ENCODE data around the gene CDH23.

Gene CDH23

DNA sequence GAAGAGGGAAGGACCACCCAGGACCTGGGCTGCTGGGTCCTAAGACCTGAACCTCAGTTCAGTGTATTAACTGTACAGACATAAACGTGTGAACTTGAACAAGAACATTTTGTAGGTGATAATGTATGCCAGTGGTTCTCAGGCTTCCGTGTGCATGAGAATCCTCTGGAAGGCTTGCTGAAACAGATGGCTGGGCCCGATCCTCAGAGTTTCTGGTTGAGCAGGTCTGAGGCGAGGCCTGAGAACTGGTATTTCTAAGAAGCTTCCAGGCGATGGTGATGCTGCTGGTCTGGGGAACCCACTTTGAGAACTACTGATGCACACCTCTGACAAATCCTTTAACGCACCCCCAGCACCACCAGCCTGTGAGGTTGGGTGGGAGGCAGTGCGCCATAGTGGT, 70.4 kb downstream of the CDH23 start:
- TF ChIP-seq, protein P1, sequence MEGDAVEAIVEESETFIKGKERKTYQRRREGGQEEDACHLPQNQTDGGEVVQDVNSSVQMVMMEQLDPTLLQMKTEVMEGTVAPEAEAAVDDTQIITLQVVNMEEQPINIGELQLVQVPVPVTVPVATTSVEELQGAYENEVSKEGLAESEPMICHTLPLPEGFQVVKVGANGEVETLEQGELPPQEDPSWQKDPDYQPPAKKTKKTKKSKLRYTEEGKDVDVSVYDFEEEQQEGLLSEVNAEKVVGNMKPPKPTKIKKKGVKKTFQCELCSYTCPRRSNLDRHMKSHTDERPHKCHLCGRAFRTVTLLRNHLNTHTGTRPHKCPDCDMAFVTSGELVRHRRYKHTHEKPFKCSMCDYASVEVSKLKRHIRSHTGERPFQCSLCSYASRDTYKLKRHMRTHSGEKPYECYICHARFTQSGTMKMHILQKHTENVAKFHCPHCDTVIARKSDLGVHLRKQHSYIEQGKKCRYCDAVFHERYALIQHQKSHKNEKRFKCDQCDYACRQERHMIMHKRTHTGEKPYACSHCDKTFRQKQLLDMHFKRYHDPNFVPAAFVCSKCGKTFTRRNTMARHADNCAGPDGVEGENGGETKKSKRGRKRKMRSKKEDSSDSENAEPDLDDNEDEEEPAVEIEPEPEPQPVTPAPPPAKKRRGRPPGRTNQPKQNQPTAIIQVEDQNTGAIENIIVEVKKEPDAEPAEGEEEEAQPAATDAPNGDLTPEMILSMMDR (conservative IDR thresholded peaks at IDR 0.05; ENCODE audit: low read depth, low read length), result no peak
- H3K4me3 ChIP-seq (ENCODE audit: low read length), result no peak overlapping the region
- DNase-seq (ENCODE audit: low read depth), result no peak

DNA sequence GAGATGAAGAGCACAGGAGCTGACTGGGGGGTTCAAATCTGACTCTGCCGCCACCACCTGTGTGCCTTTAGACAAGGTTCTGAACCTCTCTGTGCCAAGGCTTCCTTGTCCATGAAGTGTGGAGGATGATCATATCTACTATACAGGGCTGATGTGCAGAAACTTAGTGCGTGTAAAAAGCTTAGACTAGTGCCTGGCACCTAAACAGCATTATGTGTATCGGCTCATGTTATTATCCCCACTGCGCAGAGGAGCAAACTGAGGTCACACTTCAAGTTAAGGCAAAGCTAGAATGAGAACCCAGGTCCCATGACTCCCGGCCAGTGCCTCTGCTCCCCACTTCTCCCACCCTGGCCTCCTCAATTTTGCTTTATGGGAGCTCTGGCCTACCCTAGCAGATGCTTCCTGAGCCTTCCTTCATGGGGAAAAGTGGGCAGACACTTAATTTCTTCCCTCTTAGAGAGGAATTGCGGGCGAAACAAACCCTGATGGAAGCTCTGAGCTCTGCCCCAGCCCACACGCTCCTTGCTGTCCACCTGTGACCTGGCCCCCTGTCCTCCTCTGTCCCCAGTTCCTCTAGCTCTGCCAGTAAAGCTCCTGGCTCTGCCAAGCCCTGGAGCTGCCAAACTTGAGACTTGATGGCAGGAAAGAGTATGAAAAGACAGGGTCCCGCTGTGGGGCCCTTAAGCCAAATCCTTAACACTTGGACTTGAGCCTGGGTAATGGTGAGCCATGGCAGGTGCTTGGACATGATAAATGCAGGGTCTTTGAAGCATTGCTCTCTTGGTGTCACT, 71.0 kb downstream of the CDH23 start:
- no peak for DNase-seq (ENCODE audit: low read depth)
- H3K4me3 ChIP-seq (ENCODE audit: low read length), result no peak overlapping the region
- TF ChIP-seq, protein P1 (conservative IDR thresholded peaks at IDR 0.05; ENCODE audit: low read depth, low read length), result no peak

- TF ChIP-seq, protein P1 (conservative IDR thresholded peaks at IDR 0.05; ENCODE audit: low read depth, low read length), result no peak
- DNase-seq (ENCODE audit: low read depth), result no peak
- H3K4me3 ChIP-seq (ENCODE audit: low read length), result no peak overlapping the region
Measured at GRCh38 chr10:71468363-71469094, 71.8 kb downstream of the CDH23 start.

DNA sequence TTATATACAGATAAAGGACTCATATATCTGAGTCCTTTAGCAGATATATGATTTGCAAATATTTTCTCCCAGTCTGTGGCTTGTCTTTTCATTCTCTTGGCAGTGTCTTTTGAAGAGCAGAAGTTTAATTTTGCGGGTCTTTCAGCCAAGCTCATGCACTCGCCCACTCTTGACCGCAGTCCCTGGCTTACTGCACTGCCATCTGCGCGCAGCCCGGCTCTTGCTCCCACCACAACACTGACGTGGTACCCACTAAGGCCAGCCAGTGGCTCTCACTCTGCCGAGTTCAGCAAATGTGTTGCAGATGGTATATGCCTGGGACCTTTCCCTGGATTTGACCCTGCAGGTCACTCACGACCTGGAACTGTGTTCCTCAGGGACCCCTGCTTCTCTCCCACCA, 74.3 kb downstream of the CDH23 start:
- TF ChIP-seq, protein P1 (conservative IDR thresholded peaks at IDR 0.05; ENCODE audit: low read depth, low read length), result no peak
- no peak overlapping the region for H3K4me3 ChIP-seq (ENCODE audit: low read length)
- DNase-seq (ENCODE audit: low read depth), result no peak

DNA sequence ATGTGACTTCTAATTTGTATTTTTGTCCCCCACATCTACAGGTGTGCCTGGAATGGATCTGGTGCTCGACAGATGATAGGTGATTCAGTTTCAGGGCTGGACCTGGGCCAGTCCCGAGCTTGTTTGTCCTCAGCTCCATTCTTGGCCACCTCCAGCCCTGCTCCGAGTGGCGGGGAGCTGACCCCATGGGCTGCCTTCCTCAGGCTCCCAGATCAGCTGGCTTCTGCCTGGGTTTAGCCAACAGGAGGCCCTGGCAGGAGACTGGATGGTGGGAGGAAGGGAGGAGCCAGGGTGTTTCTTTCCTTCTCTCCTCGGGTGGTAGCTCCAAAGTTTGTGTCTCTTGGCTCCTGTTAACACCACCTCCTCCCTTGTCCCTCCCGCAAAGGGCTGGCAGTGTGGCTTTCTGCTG, 75.2 kb downstream of the CDH23 start:
- no peak for DNase-seq (ENCODE audit: low read depth)
- TF ChIP-seq, protein P1 (conservative IDR thresholded peaks at IDR 0.05; ENCODE audit: low read depth, low read length), result no peak
- no peak overlapping the region for H3K4me3 ChIP-seq (ENCODE audit: low read length)

DNA sequence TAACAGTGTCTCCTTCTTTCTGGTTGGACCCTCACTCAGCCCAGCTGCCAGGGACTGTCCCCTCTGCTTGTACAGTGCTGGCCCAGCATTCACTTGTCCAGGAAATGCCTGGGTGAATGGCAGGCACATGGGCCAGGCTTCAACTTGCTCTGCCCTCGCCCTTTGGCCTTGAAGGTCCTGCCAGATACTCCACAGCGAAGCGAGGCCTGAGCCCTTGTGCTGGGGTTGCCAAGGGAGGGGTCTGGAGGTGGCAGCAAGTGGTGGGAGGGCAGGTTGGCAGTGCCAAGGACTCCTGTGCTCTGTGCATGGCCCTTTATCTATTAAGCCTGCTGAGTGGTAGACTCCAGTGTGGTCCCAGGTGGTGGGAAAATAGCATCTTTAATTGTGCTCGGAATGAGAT, 75.7 kb downstream of the CDH23 start:
- TF ChIP-seq, protein P1 (conservative IDR thresholded peaks at IDR 0.05; ENCODE audit: low read depth, low read length), result no peak
- no peak overlapping the region for H3K4me3 ChIP-seq (ENCODE audit: low read length)
- DNase-seq (ENCODE audit: low read depth), result no peak

DNA sequence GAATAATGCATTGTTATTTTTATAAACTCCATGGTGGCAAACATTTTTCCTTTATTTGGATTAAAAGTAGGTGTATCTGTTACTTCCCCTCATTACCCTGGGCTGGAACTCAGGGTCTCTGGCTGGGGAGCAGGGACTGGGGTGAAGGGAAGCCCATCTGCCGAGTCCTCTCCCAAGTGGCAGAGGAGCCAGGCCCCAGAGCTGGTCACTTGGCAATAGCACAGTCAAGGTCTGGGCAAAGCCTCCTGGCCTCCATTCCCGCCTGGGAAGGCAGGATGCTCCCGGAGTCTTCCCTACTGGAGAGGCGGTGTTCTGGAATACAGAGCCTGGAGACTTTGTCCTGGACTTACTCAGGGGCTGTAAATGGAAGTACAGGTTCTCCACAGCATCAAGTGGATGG, 76.2 kb downstream of the CDH23 start:
- TF ChIP-seq, protein P1 (conservative IDR thresholded peaks at IDR 0.05; ENCODE audit: low read depth, low read length), result no peak
- no peak for DNase-seq (ENCODE audit: low read depth)
- H3K4me3 ChIP-seq (ENCODE audit: low read length), result no peak overlapping the region

Measured in retinal pigment epithelial cell (primary cell).